ENCODE data around the gene PDE9A. TPM values are rescaled to one million over a fixed set of nuclear protein-coding genes. Genes with fewer than 3 reads are reported as not detected.
"Not testable (repeated sequence)": the region's sequence is repeated elsewhere in the genome, so short reads cannot be mapped to it uniquely, and the experiment has no call there.

The PDE9A gene
- total RNA-seq, 1 donor from 2014 or later: 9.8 TPM

DNA sequence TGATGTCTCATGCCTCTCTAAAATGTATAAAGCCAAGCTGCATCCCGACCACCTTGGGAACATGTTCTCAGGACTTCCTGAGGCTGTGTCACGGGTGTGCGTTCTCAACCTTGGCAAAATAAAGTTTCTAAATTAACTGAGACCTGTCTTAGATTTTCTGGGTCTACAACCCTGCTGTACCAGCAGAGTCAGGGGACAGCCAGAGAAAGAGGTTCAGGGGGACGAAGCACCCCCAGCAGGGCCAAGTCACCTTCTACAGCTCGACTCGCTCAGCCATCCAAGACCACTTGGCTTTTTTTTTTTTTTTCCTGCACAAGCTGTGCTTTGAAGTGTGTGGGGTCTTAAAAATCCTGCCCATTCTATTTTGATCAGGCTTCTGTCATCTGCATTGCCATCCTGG is 28.5 kb upstream of the PDE9A start:
- no peak for DNase-seq

DNA sequence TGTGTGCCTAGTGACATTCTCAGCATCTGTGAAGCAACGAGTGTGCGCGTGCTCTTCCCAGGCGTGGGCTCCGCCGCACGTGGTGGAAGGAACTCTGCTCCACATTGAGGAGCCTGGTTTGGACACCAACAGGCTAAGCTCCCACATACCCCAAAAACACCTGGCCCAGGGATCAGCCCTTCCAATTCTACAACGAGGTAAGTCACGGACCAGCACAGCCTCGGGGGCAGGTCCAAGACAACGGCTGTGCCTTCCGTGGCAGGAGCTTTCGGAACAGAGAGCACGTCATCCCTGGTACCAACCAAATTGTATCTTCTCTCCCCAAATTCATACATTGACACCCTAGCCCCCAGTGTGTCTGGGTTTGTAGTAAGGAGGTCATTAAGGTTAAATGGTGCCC is 27.2 kb upstream of the PDE9A start:
- DNase-seq: no peak

DNA sequence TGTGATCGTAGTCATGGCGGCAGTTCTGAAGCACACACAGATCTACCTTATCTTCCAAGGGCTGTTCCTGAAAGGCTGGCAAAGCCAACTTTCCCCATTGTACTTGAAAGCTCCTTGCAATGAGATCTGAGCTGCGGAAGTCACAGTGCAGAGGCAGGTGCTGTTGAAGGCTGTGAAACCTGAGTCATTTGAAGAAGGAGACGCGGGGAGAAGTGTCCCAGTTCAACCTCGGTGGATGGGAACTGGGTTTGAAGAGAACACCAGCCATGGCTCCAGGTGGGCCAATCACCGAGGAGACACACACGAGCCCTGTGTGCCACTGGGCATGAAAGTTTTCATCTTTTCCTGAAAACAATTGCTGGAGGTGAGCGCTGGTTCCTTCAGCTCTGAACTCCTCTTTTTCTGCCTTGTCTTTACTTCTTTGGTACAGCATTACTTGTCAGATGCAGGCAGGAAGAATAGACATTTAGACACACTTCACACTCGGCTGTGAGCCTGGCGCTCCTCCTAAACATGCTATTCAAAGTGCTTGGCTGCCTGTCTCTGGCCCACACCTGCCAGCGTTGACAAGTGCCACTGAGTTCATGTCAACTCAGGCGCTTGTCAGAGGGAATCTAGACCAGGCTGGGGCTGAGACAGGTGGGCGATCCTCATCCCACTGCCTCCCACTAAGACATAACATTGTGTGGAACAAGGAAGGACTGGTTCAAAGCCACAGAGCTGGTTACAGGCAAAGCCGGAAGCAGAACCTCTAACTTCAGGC is 25.7 kb upstream of the PDE9A start:
- DNase-seq: peak; percentile 41

DNA sequence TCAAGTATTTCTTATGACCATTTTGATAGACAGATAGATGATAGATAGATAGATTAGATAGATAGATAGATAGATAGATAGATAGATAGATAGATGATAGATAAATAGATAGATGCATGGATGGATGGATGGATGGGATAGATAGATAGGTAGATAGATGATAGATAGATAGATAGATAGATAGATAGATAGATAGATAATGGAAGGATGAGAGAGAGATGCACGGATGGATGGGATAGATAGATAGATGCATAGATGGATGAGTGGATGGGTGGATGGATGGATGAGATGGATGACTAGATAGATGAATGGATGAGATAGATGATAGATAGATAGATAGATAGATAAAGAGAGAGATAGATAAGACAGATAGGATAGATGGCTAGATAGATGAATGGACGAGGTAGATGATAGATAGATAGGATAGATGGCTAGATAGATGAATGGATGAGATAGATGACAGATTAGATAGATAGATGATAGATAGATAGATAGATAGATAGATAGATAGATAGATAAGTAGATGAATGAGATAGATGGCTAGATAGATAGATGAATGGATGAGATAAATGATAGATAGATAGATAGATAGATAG is 24.9 kb upstream of the PDE9A start:
- not testable (repeated sequence) for DNase-seq

DNA sequence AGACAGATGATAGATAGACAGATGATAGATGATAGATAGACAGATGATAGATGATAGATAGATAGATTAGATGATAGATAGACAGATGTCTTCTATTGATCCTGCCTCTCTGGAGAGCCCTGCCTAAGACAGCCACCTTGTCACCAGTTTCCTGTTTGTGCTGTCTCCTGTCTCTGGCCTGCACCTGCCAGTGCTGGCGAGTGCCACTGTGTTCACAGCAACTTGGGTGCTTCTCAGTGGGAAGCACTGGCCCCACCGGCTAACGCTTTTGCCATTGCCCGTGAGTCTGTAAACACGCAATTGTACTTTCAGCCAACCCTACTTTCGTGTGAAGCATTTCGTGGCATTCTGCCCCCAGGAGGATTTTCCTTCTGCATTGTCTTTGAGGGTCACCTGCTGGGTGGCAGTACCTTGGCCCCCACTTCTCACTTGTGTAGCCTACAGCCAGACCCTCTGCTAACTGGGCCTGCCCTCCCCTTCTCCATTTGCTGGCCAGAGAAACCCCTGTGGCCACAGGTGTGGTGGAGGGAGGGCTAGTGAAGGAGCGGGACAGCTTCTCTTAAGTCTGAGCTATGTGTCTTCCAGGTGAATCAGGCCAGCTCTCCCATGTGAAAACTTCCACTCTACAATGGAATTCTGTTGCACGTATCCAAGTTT is 23.4 kb upstream of the PDE9A start:
- DNase-seq: no peak

DNA sequence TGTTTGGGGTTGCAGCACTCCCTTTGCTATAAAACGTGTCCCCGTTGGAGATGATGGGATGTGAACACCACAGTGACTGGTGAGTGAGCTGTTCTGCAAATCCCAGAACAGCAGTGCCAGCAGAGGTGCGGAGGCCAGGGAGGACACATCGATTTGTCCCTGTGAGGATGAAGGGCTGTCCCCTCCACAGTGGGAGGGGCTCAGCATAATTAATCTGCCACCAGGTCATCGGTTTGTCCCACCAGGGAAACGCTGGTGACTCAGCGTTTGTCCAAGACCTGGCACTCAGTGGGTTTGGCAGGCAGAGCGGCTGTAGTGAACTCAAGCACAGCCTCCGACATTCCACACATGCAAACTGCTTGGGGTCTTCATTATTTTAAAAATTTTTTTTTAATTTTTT is 22.8 kb upstream of the PDE9A start:
- DNase-seq: no peak

DNA sequence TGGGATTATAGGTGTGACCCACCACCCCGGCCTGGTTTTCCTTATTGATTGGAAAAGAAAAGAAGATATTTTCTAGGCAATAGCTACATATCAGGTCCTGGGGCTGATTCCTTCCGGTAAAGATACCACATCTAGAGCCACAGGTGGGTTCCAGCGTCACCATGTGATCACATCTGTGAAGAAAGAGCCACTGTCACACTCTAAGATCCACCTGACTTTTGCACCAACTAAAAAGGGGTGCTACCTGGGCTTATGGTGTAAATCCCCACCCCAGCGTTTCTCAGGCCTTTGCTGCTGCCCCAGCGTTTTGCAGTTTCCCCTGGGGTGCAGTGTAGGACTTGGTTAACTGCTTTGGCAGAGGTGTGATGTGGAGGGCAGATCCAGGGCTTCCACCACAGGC is 22.3 kb upstream of the PDE9A start:
- no peak for DNase-seq

DNA sequence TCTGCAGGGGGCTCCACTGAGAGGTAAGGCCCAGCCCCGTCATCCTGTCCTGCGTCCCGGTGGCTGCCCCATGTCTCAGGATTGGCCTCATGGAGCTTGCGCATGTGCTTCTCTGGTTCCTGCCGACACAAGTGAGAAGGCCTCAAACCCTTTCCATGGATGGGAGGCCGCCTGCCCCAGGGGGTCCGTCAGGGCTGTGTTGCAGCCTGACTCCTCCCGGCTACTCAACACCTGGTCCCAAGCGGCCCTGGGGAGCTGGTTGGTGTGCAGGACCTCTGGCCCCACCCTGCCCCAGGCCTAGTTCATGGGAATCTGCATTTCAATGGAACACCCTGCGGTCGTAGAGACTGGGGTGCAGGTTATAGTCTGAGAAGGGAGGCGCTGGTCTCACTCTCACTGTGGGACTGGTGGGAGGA is 21.1 kb upstream of the PDE9A start:
- no peak for DNase-seq

DNA sequence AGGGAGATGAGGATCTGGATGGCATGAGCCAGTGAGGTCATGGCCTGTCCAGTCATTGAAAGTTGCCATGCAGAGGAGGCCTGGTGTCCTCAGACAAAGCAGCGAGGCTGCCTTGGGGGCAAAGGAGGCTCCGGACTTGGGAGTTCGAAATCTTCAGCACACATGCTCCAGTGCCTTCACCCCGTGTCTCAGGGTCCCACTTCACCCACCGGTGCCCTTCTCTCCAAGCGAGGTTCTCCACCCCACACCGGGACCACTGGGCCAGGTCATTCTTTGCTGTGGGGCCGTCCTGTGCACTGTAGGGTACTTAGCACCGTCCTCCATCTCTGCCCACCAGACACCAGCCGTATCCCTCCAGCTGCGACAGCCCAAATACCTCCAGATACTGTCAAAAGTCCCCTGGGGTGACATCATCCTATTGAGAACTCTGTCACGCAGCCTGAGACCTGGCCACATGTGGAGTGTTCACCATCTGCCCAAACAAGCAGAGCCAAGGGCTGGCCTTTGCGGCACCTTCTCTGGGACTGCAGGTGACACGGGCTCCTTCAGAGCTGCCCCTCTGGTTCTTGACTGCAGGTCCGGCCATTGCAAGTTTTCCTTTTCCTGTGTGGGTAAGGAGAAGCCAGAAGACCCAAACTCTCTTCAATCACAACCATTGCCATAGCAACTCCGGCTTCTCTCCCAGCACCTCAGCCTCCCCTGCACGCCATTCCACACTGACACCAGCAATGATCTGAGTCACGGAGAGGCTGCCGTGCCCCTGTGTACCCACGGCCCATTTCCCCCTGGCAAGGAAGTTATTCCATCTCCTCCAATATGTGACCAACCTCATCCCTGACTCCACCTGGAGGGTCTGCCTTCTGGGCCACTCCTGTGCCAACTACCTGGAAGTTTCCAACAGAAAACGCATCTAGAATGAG is 20.4 kb upstream of the PDE9A start:
- no peak for DNase-seq

DNA sequence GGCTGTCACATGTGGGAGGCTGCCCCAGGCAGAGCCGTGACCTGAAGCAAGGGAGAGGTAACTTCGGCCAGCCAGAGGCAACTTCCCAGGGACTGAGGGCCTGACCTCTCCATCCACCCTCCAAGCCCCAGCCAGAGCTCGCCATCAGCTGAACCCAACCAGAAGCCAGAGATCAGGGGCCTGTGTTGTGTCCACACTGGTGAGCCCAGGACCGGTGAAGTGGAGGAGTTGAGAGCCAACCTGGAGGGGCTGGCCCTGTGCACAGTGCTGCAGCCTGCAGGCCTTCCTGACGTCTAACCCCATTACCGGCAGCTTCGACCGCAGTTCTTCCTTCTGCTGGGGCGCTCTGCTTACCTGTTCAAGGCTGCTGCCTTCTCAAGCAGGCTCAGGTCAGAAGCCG is 19.6 kb upstream of the PDE9A start:
- DNase-seq: no peak

DNA sequence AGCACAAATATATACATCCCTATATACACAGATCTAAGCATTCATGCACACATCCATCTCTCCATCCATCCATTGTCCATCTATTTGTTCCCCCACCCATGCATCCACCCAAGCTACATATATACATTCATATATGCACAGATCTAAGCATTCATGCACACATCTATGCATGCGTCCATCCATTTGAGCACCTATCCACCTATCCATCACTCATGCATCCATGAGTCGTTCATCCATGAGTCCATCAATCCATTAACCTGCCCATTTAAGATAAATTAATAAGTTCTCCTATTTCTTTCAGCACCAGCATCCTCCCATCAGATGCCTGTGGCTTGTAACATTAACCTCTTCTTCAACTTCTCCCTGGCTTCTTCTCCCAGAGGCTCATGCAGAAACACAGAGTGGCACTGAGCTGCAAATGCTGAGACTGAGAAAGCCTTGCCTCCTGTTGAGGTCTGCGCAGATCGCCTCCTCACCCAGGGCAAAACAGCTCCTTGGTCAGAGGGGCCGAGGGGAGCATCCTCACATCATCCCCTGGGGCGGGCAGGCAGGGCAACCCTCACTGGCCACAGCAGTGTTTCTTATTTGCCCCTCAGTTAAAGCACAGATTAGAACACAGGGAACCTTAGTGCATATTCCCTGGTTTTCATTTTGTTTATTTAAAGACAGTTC is 17.4 kb upstream of the PDE9A start:
- no peak for DNase-seq

DNA sequence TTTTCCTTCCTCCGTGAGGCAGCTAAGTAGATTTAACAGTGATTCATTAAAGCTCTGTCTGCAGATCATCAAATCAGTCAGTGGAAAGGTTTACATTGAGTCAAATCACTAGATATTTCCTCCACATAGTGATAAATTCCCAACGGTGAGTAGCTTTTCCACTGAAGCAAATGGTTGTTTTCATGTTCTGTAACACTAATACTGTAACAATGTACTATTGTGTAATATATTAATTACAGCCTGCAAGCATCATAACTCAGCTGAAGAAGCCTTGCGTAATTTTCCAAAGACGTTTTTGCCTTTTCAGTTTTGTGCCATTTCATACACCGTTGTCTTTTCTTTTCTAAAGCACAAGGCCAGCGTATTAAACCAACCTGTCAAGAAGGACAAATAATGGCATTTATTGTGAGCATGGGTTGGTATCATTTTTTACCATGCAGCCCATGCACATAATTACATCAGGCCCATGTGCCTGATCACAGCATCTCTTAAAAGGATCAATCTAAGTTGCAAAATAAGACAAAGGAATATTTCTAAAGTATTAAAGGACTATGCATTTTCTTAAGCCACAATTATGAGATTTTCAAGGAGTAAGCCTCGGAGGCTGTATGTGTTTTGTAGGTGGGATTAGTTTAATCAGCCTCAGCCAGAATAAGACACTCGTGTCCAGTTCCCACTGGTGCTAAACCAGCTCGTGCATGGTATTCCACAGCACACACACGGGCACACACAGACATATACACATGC is 16.7 kb upstream of the PDE9A start:
- DNase-seq: no peak

DNA sequence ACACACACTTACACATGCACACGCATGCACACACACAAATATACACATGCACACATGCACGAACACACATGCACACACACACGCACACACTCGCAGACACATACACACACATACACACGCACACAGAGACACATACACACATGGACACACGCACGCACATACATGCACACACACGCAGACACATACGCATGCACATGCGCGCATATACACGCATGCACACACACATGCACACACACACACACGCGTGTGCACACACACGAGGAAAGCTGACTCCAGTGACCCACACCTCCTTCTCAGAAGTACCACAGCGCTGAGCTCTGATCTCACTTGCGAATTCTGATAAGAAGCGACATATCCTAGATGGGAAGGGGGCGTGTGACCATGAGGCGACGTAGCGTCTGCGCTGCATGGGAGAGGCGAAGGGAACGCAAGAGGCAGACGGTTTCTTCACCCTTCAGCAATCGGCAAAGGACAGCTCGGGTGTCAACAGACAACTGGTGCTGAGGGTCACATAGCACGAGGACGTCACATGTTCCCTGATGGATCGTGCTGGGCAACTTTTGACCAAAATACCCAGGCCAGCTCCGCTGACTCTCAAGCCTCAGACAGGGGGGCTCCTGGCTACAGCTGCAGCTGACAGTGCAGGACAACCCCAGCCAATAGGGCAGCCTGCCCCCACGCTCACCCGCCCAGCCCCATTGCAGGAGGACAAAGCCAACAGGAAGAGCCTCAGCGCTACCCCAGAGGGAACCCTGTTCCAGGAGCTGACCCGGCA is 16.0 kb upstream of the PDE9A start:
- DNase-seq: peak; percentile 56

DNA sequence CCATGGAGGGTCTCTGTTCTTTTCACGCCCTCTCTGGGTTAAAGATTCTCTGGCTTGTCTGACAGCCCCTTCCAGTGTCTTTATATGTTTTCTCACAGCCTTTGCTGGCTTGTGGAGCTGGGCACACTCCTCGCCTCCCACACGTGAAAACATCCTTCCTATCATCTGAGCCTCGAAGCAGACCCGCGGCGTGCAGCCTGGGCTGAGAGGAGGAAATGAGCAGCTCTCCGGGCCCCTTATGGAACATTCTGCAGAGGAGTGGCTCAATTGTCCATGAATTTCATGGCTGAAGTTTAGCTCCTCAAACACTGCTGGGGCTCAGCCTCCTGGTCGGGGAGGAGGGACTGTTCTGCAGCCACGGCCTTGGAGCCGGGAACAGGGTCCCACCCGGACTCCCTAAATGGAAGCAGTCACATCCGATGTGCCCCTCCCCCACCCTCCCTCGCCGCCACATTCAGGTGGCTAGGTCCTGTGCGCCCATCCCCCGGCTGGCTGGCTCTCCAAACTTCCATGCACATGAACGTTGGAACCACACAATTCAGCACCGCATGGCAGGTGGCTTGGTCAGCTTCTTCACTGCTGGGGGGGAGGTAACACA is 15.1 kb upstream of the PDE9A start:
- DNase-seq: no peak

DNA sequence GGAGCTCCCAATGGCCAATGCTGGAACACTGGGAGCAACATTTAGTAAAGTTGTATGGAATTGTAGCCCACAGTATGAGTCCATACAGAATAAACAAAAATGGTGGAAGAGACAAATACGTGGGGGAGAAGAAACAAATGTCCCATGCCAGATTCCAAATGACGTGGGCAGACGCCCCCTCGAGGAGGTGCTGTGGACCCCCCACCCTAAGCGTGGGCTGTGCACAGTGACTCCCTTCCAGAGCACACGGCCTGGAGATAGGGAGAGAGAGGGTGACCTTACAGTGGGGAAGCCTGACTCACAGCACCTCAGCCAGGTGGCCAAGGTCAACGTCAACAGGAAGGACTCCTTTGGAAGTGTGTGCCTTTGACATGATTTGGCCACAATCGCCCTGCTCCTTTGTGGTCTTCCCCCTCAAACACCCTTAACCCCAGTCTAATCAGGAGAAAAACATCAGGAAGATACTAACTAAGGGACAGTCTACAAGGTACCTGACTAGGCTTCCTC is 13.7 kb upstream of the PDE9A start:
- no peak for DNase-seq

DNA sequence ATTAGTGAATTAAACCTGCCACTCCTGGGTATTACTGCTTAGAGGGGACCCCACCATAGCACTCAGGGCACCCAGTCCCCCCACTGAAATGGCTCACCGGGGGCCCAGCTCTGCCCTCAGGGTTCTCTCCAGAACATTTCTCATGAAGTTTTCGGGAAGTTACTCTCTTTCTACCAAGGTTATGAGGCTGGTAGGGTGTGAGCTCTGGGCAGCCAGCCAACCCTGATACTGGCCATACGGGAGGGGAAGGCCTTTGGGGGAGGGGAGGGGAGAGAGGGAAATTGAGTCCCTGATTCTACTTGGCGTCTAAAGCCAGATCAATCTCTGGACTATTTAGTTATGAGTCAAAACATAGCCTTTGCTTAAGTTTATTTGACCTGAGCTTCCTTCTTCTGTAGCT is 12.9 kb upstream of the PDE9A start:
- DNase-seq: no peak

DNA sequence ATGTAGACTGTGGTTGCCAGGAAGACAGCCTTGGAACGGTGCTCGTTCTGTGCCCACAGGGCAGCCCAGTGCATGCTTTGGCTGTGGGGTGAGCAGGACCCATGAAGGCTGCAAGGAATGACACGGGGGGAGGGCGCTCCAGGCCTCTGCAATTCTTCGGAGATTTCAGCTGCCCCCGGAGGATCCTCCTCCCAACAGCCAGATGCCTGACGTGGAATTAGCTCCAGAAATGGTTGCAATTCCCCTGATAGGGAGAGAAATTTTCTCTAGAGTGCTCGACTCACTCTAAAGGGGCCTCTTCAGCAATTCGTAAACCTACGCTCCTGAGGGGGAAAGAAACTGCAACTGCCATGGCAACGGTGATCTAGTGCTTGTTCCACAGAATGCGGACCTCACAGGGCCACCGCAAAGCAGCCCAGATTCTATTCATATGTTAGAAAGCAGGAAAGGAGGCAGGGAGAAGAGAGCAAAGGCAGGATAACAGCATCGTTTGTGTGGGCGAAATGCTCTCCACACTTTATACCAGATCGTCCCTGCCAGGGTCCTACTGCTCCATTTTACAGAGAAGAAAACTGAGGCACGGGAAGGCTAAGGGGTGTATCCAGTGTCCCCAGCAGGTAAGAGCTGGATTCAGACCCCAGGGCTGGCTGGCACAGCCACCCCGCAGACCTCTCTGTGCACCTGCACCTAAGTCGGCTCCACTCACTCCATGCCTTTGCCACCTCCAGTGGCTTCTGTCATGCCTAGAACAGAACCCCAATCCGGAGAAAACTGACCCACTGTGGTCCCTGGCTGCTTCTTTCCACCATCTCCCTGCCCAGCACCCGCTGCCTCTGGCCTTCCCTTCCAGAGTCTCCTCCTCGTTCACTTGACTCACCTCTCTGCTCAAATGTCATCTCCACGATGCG is 11.9 kb upstream of the PDE9A start:
- DNase-seq: peak; percentile 57

DNA sequence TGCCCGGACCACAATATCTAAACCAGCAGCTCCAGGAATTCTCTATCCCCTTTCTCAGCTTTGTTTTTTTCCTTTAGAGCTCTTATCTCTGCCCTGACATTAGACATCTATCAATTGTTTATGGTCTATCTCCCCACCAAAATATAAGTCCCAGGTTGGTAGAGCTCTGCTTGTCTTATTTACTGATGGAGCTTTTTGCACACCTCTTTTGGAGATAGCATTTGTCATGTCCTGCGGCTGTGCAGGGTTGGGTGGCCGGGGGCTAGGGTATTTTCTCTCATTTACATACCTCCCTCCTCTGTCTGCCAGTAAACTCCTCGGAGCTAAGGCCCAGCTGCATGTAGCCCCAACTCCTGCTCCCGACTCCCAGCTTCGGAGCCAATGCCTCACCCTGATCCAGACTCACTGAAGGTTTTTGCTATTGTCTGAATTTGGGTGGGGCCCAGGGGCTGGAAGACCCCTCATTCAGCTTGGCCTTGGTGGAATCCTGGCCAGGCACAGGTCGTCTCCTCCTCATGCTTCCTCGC is 11.1 kb upstream of the PDE9A start:
- DNase-seq: no peak
